H9 (cell line): Measurements from ENCODE around the gene HS2ST1. TPM values are rescaled to one million over a fixed set of nuclear protein-coding genes. Genes with fewer than 3 reads are reported as not detected.

Experiments used
- DNase-seq: peaks from one replicate; pipeline ENCODE4 v3.0.0-alpha.2; 2017
- H2AFZ ChIP-seq: one replicate; pipeline ENCODE4 v1.6.1; 2013; ENCODE audit warnings: mild to moderate bottlenecking, low read length, control low read depth, moderate library complexity
- H2AK5ac ChIP-seq: 2 replicates; pipeline ENCODE4 v1.6.1; 2013; ENCODE audit warnings: low read length, control low read depth, mixed read lengths; ENCODE audit not compliant: insufficient read length
- H2BK120ac ChIP-seq: one replicate; pipeline ENCODE4 v1.6.1; 2013; ENCODE audit warnings: low read depth, mild to moderate bottlenecking, low read length, control low read depth, inconsistent platforms; ENCODE audit not compliant: poor library complexity, severe bottlenecking
- H2BK12ac ChIP-seq: 2 replicates; pipeline ENCODE4 v1.6.1; 2013; ENCODE audit warnings: low read length, control low read depth, mixed read lengths, low read depth; ENCODE audit not compliant: insufficient read length
- H2BK15ac ChIP-seq: 2 replicates; pipeline ENCODE4 v1.6.1; 2013; ENCODE audit warnings: low read depth, low read length, control low read depth
- H2BK20ac ChIP-seq: one replicate; pipeline ENCODE4 v1.6.1; 2013; ENCODE audit warnings: low read depth, mild to moderate bottlenecking, low read length, control low read depth, inconsistent platforms; ENCODE audit not compliant: poor library complexity, severe bottlenecking
- H2BK5ac ChIP-seq: 2 replicates; pipeline ENCODE4 v1.6.1; 2013; ENCODE audit warnings: low read length, control low read depth, mixed read lengths; ENCODE audit not compliant: insufficient read length
- H3K14ac ChIP-seq: 2 replicates; pipeline ENCODE4 v1.6.1; 2013; ENCODE audit warnings: low read length, control low read depth; ENCODE audit not compliant: insufficient read depth
- H3K18ac ChIP-seq: 2 replicates; pipeline ENCODE4 v1.6.1; 2013; ENCODE audit warnings: low read depth, mild to moderate bottlenecking, mixed read lengths, low read length, control low read depth; ENCODE audit not compliant: insufficient read length
- H3K23ac ChIP-seq: 2 replicates; pipeline ENCODE4 v1.6.1; 2013; ENCODE audit warnings: low read length, control low read depth, mixed read lengths, low read depth; ENCODE audit not compliant: insufficient read length
- H3K23me2 ChIP-seq: 2 replicates; pipeline ENCODE4 v1.6.1; 2013; ENCODE audit warnings: low read depth, mild to moderate bottlenecking, mixed read lengths, low read length, control low read depth; ENCODE audit not compliant: insufficient read length, poor library complexity, severe bottlenecking
- H3K27ac ChIP-seq: 2 replicates; pipeline ENCODE4 v1.5.1; 2013; ENCODE audit warnings: low read length, control low read depth, mixed read lengths, low read depth; ENCODE audit not compliant: insufficient read length
- H3K27me3 ChIP-seq: 2 replicates; pipeline ENCODE4 v1.6.1; 2013; ENCODE audit warnings: low read length, control low read depth, inconsistent platforms; ENCODE audit not compliant: insufficient read depth
- H3K4ac ChIP-seq: 2 replicates; pipeline ENCODE4 v1.6.1; 2013; ENCODE audit warnings: low read depth, mild to moderate bottlenecking, control low read depth, inconsistent platforms, low read length, moderate library complexity
- H3K4me1 ChIP-seq: 2 replicates; pipeline ENCODE4 v1.6.1; 2013; ENCODE audit warnings: low read length, control low read depth, inconsistent platforms; ENCODE audit not compliant: insufficient read depth
- H3K4me2 ChIP-seq: 2 replicates; pipeline ENCODE4 v1.6.1; 2013; ENCODE audit warnings: low read length, control low read depth, mixed read lengths; ENCODE audit not compliant: insufficient read length, insufficient read depth
- H3K56ac ChIP-seq: 2 replicates; pipeline ENCODE4 v1.6.1; 2013; ENCODE audit warnings: low read depth, mild to moderate bottlenecking, mixed read lengths, low read length, control low read depth; ENCODE audit not compliant: insufficient read length
- H3K79me1 ChIP-seq: 2 replicates; pipeline ENCODE4 v1.6.1; 2013; ENCODE audit warnings: low read depth, mild to moderate bottlenecking, moderate library complexity, low read length, control low read depth, inconsistent platforms; ENCODE audit not compliant: insufficient read depth, poor library complexity, severe bottlenecking
- H3K79me2 ChIP-seq: 2 replicates; pipeline ENCODE4 v1.6.1; 2013; ENCODE audit warnings: low read length, control low read depth, inconsistent platforms; ENCODE audit not compliant: insufficient read depth
- H3K9ac ChIP-seq: 2 replicates; pipeline ENCODE4 v1.6.1; 2013; ENCODE audit warnings: low read length, control low read depth, mixed read lengths; ENCODE audit not compliant: insufficient read length; ENCODE audit errors: extremely low read depth
- H3K9me3 ChIP-seq: one replicate; pipeline ENCODE4 v1.6.1; 2013; ENCODE audit warnings: low read depth, low read length, inconsistent platforms; ENCODE audit not compliant: control insufficient read depth
- H3T11ph ChIP-seq: one replicate; pipeline ENCODE4 v1.6.1; 2013; ENCODE audit warnings: mild to moderate bottlenecking, low read length, control low read depth, inconsistent platforms
- H4K20me1 ChIP-seq: one replicate; pipeline ENCODE4 v1.6.1; 2013; ENCODE audit not compliant: control insufficient read depth, insufficient read length, insufficient read depth
- H4K5ac ChIP-seq: 2 replicates; pipeline ENCODE4 v1.6.1; 2013; ENCODE audit warnings: low read depth, mild to moderate bottlenecking, mixed read lengths, low read length, control low read depth; ENCODE audit not compliant: insufficient read length
- H4K8ac ChIP-seq: replicated peaks from 2 replicates; pipeline ENCODE4 v1.6.1; 2013; ENCODE audit warnings: low read length, control low read depth, mixed read lengths, low read depth; ENCODE audit not compliant: insufficient read length
- H4K91ac ChIP-seq: 2 replicates; pipeline ENCODE4 v1.6.1; 2013; ENCODE audit warnings: low read depth, mild to moderate bottlenecking, moderate library complexity, mixed read lengths, low read length, control low read depth; ENCODE audit not compliant: insufficient read length
- H3K27ac Mint-ChIP-seq, 3 experiments: 2 replicates in 2 of 3; 3 replicates in 1 of 3; pipeline ENCODE4 v1.8.0; 2020 to 2021; ENCODE audit warnings: mixed read lengths in 3 of 3, mild to moderate bottlenecking in 1 of 3, moderate library complexity in 1 of 3
- H3K27me3 Mint-ChIP-seq: 2 replicates; pipeline ENCODE4 v1.8.0; 2021; ENCODE audit warnings: low read depth, mild to moderate bottlenecking, moderate library complexity, mixed read lengths
- H3K36me3 Mint-ChIP-seq, 3 experiments: 2 replicates in 2 of 3; 3 replicates in 1 of 3; pipeline ENCODE4 v1.8.0; 2020 to 2021; ENCODE audit warnings: low read depth in 3 of 3, mixed read lengths in 3 of 3; ENCODE audit not compliant: insufficient read depth in 1 of 3
- H3K4me1 Mint-ChIP-seq, 2 experiments: 2 replicates each; pipeline ENCODE4 v1.8.0; 2020; ENCODE audit warnings: mixed read lengths in 2 of 2
- H3K4me3 Mint-ChIP-seq, 2 experiments: 2 replicates in 1 of 2; 3 replicates in 1 of 2; pipeline ENCODE4 v1.8.0; 2020 to 2021; ENCODE audit warnings: mild to moderate bottlenecking in 2 of 2, mixed read lengths in 2 of 2, moderate library complexity in 1 of 2
- H3K9me3 Mint-ChIP-seq, 2 experiments: 2 replicates in 1 of 2; 3 replicates in 1 of 2; pipeline ENCODE4 v1.8.0; 2020; ENCODE audit warnings: mild to moderate bottlenecking in 2 of 2, mixed read lengths in 2 of 2, moderate library complexity in 1 of 2
- WGBS: extraction: QIAGEN DNeasy Blood & Tissue Kit; methylation state at CpG from one replicate; pipeline ENCODE4 v1.1.7; 2013; ENCODE audit warnings: missing lambda C conversion rate, low lambda C conversion rate, mixed read lengths; ENCODE audit not compliant: insufficient read length; ENCODE audit errors: extremely low coverage; 5-methylcytosine and 5-hydroxymethylcytosine counted together
- total RNA-seq: library from RNA; stranded (reverse); gene quantifications from 2 replicates; pipeline ENCODE4 v1.2.1, GENCODE V29; 2021
- TF ChIP-seq, protein P1 (sequence below): fragments of 200-600 bp; sonication (generic); conservative IDR thresholded peaks from 3 replicates; pipeline ENCODE4 v1.8.0; 2021; ENCODE audit warnings: antibody characterized with exemption, mild to moderate bottlenecking

The HS2ST1 gene
- total RNA-seq, 1 experiment from 2014 or later, result 20.1 TPM

DNA sequence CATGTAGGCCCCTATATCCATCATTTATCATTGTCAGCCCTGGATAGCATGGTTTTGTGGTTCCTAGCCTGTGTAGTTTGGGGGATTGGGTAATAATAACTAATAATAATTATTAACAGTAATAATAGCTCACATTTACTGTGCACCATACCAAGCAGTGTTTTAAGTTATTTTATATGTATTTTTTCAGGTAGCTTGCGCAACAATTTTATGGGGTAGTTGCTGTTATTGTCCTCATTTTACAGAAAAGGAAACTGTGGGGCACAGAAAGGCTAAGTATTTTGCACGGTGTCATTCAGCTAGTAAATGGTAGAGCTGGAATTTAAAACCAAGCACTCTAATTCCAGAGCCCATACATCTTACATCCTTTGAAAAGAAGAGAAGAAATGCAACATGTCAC, 179.8 kb downstream of the HS2ST1 start:
- no peak overlapping the region for H2AFZ ChIP-seq
- H3K23ac ChIP-seq, result no peak overlapping the region
- H2BK20ac ChIP-seq, result no peak overlapping the region
- H3K14ac ChIP-seq, result no peak overlapping the region
- Mint-ChIP-seq H3K4me1 (peaks cover 16 to 26% of the 10 kb centered on the region in 2 experiments), H3K36me3 (peaks cover 2 to 10% (median 4%) of the 10 kb centered on the region in 3 experiments; a peak in 4 of 7 replicates), H3K4me3 (no peak overlapping the region), H3K9me3 (0 out of 5 replicates have a peak, but pooled peaks cover 0 to 2% of the 10 kb centered on the region in 2 experiments), H3K27me3 (no peaks in the 10 kb centered on the region), H3K27ac (no peak overlapping the region)
- no peak overlapping the region for H3K18ac ChIP-seq
- H4K91ac ChIP-seq, result no peak overlapping the region
- no peak overlapping the region for H2AK5ac ChIP-seq
- no peak overlapping the region for H2BK5ac ChIP-seq
- no peak overlapping the region for H3T11ph ChIP-seq
- no peaks in the 10 kb centered on the region for H3K9me3 ChIP-seq
- no peak overlapping the region for H2BK120ac ChIP-seq
- H4K8ac ChIP-seq, result no peak overlapping the region
- H3K79me2 ChIP-seq, result no peaks in the 10 kb centered on the region
- H4K5ac ChIP-seq, result no peak overlapping the region
- H3K27me3 ChIP-seq, result no peaks in the 10 kb centered on the region
- H3K4me2 ChIP-seq, result no peak overlapping the region
- no peak overlapping the region for H3K9ac ChIP-seq
- H3K79me1 ChIP-seq, result no peaks in the 10 kb centered on the region
- no peak overlapping the region for H3K56ac ChIP-seq
- WGBS, result no CpG with 5 or more reads among the region's 2 CpGs
- no peak for DNase-seq
- no peaks in the 10 kb centered on the region for H3K4me1 ChIP-seq
- no peak overlapping the region for H2BK12ac ChIP-seq
- H3K4ac ChIP-seq, result no peak overlapping the region
- H2BK15ac ChIP-seq, result no peak overlapping the region
- TF ChIP-seq, protein P1, sequence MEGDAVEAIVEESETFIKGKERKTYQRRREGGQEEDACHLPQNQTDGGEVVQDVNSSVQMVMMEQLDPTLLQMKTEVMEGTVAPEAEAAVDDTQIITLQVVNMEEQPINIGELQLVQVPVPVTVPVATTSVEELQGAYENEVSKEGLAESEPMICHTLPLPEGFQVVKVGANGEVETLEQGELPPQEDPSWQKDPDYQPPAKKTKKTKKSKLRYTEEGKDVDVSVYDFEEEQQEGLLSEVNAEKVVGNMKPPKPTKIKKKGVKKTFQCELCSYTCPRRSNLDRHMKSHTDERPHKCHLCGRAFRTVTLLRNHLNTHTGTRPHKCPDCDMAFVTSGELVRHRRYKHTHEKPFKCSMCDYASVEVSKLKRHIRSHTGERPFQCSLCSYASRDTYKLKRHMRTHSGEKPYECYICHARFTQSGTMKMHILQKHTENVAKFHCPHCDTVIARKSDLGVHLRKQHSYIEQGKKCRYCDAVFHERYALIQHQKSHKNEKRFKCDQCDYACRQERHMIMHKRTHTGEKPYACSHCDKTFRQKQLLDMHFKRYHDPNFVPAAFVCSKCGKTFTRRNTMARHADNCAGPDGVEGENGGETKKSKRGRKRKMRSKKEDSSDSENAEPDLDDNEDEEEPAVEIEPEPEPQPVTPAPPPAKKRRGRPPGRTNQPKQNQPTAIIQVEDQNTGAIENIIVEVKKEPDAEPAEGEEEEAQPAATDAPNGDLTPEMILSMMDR, result no peak
- no peak overlapping the region for H3K27ac ChIP-seq
- no peaks in the 10 kb centered on the region for H4K20me1 ChIP-seq
- H3K23me2 ChIP-seq, result no peaks in the 10 kb centered on the region
